ENCODE measurements around the gene SLC27A4.

- no peak for TF ChIP-seq POLR2AphosphoS5 (IDR thresholded peaks at IDR 0.05; ENCODE audit: low read depth, low read length)
- no peak for TF ChIP-seq POLR2A (IDR thresholded peaks at IDR 0.05; ENCODE audit: low read depth, low read length)
These were observed 20.5 kb downstream of the SLC27A4 start for GRCh38 chr9:128360826-128361225.
